ENCODE measurements around the gene CYFIP2. TPM values are rescaled to one million over a fixed set of nuclear protein-coding genes. Genes with fewer than 3 reads are reported as not detected.

Gene CYFIP2
- total and polyA plus RNA-seq, 2 of the 8 experiments (the other 6 are each of a cell fraction or from before 2014, with no cell fraction given) = 45.1 to 80.6 TPM

DNA sequence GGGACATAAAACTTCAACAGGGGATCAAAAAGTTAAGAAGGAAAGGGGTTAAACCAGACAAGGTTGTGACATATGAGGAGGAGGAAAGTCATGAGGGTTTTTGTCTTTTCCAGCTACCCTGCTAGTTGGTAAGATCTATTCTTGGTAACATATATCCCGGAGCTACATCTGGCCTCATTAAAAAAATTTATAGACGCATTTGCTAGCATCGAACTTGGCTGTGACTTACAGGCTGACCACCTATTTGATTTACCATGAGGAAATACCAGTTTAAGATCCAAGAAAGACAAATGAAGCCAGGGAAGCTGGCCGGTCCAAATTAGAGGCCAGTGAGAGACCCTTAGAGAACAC, 106.5 kb downstream of the CYFIP2 start:
- no peak overlapping the region for H4K91ac ChIP-seq (replicated peaks; ENCODE audit: insufficient read length, low read length)
- H3K9me3 ChIP-seq (ENCODE audit: insufficient read depth in 2 of 2, low read depth in 1 of 2, low read length in 1 of 2) = no peaks in the 10 kb centered on the region
- H3K4ac ChIP-seq (replicated peaks; ENCODE audit: insufficient read length, low read depth, low read length) = no peak overlapping the region
- no peak overlapping the region for H3K18ac ChIP-seq (ENCODE audit: extremely low read depth, low read length)
- no peak overlapping the region for H4K5ac ChIP-seq (ENCODE audit: insufficient read length, low read depth, low read length)
- H2AK5ac ChIP-seq (ENCODE audit: low read depth, low read length) = no peak overlapping the region
- WGBS, 2 experiments (ENCODE audit: extremely low coverage in 1 of 2, insufficient coverage in 1 of 2, insufficient read length in 1 of 2, insufficient replicate concordance in 2 of 2, low coverage in 1 of 2, low lambda C conversion rate in 2 of 2, missing lambda C conversion rate in 1 of 2) = 94% methylated on average over 4 of the region's 4 CpGs; no CpG with 5 or more reads in 1 of the 2 experiments
- ChIA-PET POLR2A (ENCODE audit: partially characterized antibody) (interaction anchor here (1.8 kb wide), 1 partner anchor 106 kb away, joined by 4 read pairs; no protein-coding TSS in a partner anchor), CTCF (ENCODE audit: partially characterized antibody) (interaction anchor here (0.9 to 3.6 kb wide), 7 partner anchors 16 to 104 kb away, joined by 3 to 17 read pairs (median 5); partner anchors contain the start of gene NIPAL4)
- no peak for TF ChIP-seq RXRA (IDR thresholded peaks at IDR 0.05; ENCODE audit: insufficient read depth, low read depth, low read length)
- H3K23me2 ChIP-seq (ENCODE audit: low read depth, low read length) = no peaks in the 10 kb centered on the region
- H3K4me1 ChIP-seq (replicated peaks in 1 of 4; ENCODE audit: control insufficient read depth in 3 of 4, insufficient read depth in 4 of 4, low read length in 3 of 4) = peaks cover 0 to 5% (median 3%) of the 10 kb centered on the region in 4 experiments; a peak in 4 of 7 replicates
- no peak overlapping the region for H3K9ac ChIP-seq (replicated peaks in 1 of 4; ENCODE audit: extremely low read depth in 1 of 4, low read depth in 3 of 4, low read length in 3 of 4)
- no peaks in the 10 kb centered on the region for H3K27me3 ChIP-seq (replicated peaks in 1 of 4; ENCODE audit: control insufficient read depth in 3 of 4, extremely low read depth in 1 of 4, insufficient read depth in 3 of 4, low read length in 3 of 4)
- no peaks in the 10 kb centered on the region; a peak in 2 of 8 replicates for H3K36me3 ChIP-seq (ENCODE audit: control insufficient read depth in 2 of 4, insufficient read depth in 4 of 4, low read length in 3 of 4)
- no peak overlapping the region for H2BK5ac ChIP-seq (ENCODE audit: low read depth, low read length)
- H3K4me2 ChIP-seq (ENCODE audit: insufficient read depth in 1 of 2, low read depth in 2 of 2, low read length in 2 of 2) = no peak overlapping the region
- H2AFZ ChIP-seq (ENCODE audit: low read length) = no peak overlapping the region
- no peak overlapping the region for H4K8ac ChIP-seq (ENCODE audit: extremely low read depth, insufficient read depth, low read length)
- no peaks in the 10 kb centered on the region for H3K79me1 ChIP-seq (ENCODE audit: low read depth, low read length)
- no peak overlapping the region for H3K4me3 ChIP-seq (ENCODE audit: extremely low read depth in 1 of 4, insufficient read depth in 2 of 4, low read depth in 3 of 4, low read length in 4 of 4)
- no peak overlapping the region for H2BK15ac ChIP-seq (ENCODE audit: low read length)
- no peak overlapping the region for H3K23ac ChIP-seq (ENCODE audit: insufficient read length)
- FAIRE-seq (no peak), DNase-seq (ENCODE audit: low read depth in 1 of 2, low spot score in 2 of 2) (no peak)
- no peak overlapping the region for H3K14ac ChIP-seq (ENCODE audit: insufficient read length)
- H4K20me1 ChIP-seq (replicated peaks in 1 of 2; ENCODE audit: control insufficient read depth in 1 of 2, insufficient read depth in 2 of 2, low read length in 2 of 2) = no peaks in the 10 kb centered on the region
- H2BK120ac ChIP-seq (replicated peaks; ENCODE audit: low read depth, low read length) = no peak overlapping the region
- no peak overlapping the region for H2BK20ac ChIP-seq (ENCODE audit: low read length)
- no peaks in the 10 kb centered on the region for H3K79me2 ChIP-seq (ENCODE audit: control insufficient read depth in 1 of 2, insufficient read depth in 2 of 2, low read length in 2 of 2)
- H3K27ac ChIP-seq (ENCODE audit: low read depth, low read length) = no peak overlapping the region
- no peak overlapping the region for H2BK12ac ChIP-seq (ENCODE audit: low read depth, low read length)
- no peak overlapping the region for H3K56ac ChIP-seq (replicated peaks; ENCODE audit: insufficient read length, low read depth, low read length)

Data from H1 (cell line).